ENCODE measurements around the gene SLC9B1.
"Not testable (repeated sequence)": the region's sequence is repeated elsewhere in the genome, so short reads cannot be mapped to it uniquely, and the experiment has no call there.

Gene SLC9B1

DNA sequence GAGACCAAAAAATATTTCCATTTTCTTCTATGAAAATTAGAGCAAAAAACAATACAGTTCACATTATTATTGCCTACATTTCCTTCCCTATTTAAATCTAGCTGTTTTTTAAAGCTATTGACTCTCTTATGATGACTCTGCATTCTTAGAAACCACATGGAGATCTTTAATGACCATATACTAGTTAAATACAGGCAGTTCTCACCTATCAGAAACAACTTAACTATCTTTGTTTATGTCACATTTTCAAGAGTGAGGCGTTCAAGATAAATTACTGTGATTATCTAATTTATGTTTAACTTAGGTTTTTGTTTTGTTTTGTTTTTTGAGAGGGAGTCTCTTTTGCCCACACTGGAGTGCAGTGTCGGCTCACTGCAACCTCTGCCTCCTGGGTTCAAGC lies 147.7 kb downstream of the SLC9B1 start:
- no peak for DNase-seq

DNA sequence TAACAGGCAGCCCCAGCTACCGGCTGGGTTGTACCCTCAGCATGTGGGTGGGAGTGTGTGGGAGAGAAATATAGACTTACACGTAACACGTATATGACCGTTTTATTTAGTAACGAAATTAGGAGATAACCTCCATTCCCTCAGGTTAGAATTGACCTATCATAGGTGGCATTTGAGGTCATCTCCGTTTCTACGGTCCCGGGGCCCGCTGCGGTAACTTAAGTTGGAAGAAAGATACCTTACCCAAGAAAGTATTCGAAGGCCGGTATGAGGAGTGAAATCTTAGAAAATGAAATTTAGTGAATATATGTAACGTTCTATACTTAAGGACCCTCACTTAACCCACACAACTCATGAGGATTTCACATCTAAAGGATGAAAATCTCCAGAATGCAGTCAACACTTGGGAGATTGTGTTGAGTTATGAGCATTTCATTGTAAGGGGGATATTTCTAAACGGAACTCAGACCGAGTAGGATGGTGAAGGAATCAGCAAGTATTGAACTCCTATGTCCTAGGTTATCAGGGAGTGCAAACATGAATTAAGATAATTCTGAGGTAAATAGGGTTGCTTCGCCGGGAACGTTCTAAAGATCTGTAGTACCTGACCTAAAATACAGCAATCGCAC lies 149.8 kb downstream of the SLC9B1 start:
- DNase-seq: no peak

DNA sequence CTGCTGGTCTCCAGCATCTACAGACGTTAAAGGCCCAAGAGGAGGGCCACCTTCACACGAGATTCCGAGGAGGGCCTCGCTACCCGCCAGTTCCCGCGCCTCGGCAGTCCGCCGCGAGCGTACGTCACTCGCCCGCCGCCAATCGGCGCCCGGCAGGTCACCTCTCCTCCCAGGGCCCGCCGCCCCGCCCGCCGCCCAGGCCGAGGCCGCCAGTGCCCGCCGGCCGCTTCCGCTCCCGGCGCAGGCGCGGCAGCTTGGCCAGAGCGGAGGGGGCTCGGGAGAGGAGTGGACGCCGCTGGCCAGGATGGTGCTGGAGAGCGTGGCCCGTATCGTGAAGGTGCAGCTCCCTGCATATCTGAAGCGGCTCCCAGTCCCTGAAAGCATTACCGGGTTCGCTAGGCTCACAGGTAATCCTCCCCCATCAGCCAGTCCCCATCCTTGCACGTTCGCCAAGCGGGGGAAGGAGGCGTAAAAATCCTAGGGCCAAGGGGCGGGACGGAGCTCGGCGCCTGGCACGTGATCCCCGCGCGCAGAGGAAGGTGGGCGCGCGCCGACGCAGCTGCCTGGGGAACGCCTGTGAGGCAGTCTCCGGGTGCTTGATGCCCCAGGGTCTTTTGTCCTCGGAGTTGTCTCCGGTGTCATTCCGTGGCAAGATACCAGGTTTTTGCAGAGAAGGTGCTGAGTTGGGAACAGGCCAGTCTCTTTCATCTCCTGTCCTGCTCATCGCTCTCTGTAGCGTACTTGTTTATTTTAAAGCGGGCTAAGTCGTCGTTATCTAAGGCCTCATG lies 150.5 kb downstream of the SLC9B1 start, which contains the start of gene CISD2:
Gene CISD2, plus strand, starts transcription at position 212 of the 788 bp plus-strand sequence. Its CDS starts 93 bp downstream, at position 305.
- peak; percentile 63 to 79 for DNase-seq

DNA sequence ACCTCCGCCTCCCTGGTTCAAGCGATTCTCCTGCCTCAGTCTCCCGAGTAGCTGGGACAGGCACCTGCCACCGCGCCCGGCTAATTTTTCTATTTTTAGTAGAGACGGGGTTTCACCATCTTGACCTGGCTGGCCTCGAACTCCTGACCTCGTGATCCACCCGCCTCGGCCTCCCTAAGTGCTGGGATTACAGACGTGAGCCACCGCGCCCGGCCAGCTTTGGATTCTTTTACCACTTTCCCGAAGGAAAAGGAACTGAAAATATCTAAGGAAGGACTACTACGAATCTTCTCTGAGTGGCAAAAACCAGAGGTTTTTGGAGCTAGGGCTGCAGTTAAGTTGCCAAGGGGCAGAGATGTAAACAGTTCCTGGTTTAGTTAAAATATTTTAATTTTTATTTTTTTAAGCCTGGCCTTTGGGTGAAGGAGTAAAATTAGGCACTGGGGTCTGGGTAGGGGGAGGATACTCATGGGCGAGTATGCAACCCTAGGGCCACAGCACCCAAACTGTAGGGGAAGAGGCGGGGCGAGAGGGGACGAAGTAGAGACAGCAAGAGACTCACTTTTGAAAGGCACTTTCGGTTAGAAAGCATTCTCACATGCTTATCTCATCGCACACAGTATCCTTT lies 151.2 kb downstream of the SLC9B1 start:
- DNase-seq: no peak

DNA sequence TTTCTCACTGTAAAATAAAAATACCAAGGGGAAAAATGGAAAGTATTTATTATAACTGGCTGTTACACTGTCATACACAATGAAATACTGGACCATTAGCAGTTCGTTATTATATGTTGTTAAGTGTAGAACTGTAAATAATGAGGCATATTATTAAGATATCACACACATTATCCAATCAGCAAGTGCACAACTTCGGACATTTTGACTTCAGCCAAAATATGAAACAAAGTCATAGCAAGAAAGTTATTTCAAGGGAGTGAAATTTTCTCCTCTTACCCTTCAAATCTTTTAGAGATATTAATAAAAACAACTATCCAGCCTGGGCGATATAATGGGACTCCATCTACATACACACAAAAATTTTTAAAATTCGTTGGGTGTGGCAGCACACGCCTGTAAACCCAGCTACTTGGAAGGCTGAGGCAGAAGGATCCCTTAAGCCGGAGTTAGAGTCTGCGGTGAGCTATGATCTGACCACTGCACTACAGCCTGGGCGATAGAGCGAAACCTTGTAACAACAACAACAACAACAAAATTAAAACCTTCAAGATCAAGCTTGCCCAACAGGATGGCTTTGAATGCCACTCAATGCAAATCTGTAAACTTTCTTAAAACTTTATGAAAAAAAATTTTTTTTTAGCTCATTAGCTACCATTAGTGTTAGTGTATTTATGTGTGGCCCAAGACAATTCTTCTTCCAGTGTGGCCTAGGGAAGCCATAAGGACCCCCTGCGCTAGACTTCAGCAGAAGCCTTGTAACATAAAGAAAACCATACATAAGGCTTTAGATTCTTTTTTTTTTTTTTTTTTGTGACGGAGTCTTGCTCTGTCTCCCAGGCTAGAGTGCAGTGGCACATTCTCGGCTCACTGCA lies 152.0 kb downstream of the SLC9B1 start:
- no peak for DNase-seq

DNA sequence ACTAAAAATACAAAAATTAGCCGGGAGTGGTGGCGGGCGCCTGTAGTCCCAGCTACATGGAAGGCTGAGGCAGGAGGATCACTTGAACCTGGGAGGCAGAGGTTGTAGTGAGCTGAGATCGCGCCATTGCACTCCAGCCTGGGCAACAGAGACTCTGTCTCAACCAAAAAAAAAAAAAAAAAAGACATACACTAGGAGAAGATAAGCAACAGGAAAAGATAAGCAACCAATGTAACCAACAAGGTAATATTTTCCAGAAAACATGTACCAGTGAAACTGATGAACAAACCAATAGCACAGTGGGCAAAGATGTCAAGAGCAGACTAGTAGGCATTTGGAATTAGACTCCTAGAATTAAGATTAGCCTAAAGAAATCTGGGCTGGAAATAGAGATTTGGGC lies 154.2 kb downstream of the SLC9B1 start:
- not testable (repeated sequence) for DNase-seq

DNA sequence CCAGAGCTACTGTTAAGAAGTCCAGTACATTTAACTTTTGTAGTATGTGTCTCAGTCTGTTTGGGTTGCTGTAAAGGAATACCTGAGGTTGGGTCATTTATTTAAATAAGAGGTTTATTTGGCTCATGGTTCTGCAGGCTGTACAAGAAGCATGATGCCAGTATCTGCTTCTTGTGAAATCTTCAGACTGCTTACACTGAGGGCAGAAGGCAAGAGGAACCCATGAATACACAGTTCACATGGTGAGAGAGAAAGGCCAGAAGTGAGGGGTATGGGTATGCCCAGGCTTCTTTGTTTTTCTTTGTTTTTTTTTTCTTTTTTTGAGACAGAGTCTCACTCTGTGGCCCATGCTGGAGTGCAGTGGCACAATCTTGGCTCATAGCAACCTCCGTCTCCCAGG lies 156.8 kb downstream of the SLC9B1 start:
- DNase-seq: no peak

DNA sequence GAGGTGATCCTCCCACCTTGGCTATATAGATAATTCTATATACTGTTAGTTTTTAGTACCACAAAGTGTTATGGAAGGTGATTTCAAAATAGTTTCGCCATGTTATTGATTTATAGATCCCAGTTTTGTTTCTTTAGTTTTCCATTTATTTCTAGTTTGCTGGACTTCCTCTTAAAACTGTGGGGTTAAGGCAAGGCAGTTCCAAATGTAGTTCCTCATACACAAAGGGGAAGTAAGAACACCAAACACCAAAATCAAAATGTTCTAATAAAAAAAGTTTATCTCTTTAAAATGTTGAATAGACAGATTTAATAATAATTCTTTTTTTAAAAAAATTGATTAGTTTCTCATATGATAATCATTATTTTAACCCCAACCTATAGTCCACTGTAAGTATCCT lies 157.5 kb downstream of the SLC9B1 start:
- no peak for DNase-seq

DNA sequence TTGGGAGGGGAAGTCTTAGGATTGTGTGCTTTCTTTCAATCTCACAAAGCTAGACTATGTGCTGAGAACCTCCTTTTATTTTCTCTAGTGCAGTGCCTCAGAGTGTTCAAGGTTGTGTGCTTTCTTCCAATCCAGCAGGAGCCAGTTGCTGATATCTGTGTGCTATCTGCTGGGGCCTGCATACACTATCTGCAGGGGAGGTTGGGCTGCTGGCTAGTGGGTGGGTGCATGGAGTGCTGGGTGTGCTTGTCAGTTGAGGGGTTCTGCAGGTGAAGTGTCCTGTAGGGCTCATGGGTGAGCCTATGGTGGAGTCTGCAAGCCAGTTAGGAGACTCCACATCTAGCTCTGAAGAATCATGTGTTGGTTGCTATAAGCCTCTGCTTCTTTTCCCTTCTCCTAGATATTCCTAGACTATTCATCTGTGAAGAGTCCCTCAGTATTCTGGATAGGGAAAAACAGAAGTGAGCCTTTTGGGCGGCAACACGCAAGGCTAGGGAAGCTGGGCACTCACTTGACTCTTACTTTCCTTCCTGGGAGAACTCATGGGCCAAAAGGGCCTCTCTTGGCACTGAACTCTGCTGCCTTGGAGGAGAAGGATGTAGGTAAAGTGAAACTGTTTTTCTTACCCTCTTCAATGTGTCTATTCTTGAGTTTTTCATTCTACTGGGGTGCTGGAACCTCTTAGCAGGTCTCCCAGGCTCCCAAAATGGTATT lies 158.7 kb downstream of the SLC9B1 start:
- DNase-seq: no peak

DNA sequence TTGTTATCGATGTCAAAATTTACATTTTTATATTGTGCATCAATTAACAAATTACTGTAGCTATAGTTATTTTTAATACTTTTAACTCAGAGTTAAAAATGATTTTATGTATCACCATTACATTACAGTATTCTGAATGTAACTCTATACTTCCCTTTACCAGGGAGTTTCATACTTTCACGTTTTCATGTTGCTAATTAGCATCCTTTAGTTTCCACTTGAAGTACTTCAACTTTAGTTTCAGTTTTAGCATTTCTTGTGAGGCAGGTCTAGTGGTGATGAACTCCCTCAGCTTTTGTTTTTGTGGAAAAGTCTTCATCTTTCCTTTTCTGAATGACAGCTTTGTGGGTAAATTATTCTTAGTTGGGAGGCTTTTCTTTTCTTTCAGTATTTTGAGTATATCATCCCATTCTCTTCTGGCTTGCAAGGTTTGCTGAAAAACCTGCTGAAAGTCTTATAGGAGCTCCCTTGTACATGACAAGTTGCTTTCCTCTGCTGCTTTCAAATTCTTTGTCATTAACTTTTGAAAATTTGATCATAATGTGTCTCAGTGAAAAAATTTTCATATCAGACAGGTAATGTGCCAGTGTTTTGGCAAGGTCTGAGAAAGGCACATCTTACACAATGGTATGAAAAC lies 160.6 kb downstream of the SLC9B1 start:
- no peak for DNase-seq

Measured in SW 1271 (cell line).